ENCODE data around the gene DLGAP1. TPM values are rescaled to one million over a fixed set of nuclear protein-coding genes. Genes with fewer than 3 reads are reported as not detected.

The DLGAP1 gene
- total and polyA plus RNA-seq, 2 of the 4 experiments (the other 2 are of a cell fraction), result under 0.01 to 0.09 TPM

DNA sequence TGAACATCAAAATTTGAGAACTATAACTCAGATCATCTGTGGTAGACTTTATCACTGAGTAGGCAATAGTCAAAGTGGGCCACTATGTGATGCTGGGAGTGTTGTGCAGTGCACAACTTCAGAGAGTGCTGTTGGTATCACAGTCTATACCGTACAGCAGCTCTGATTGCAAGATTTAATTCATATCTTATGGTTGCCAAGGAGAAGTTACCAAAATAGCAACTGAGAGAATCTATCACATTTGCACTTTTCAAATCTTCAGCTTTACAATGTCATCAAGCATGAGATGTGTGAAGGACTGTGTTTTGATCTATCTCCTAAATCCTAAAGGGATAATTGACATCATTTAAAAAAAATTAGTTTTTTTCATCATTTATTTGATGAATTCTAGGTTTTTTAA, 216.1 kb downstream of the DLGAP1 start:
- Histone ChIP-seq H2BK120ac (ENCODE audit: low read depth, low read length) (no peak overlapping the region), H3K4me3 (ENCODE audit: insufficient read depth, low read depth, low read length) (no peak overlapping the region), H2BK20ac (ENCODE audit: low read depth, low read length) (no peak overlapping the region), H3K36me3 (ENCODE audit: control insufficient read depth, insufficient read depth, low read length) (no peaks in the 10 kb centered on the region), H2BK15ac (ENCODE audit: low read depth, low read length) (no peak overlapping the region), H4K8ac (ENCODE audit: low read depth in 2 of 2, low read length in 2 of 2) (no peak overlapping the region), H3K56ac (ENCODE audit: extremely low read depth, insufficient read depth, low read length) (no peak overlapping the region), H4K91ac (ENCODE audit: insufficient read depth, low read depth, low read length) (no peak overlapping the region), H4K5ac (ENCODE audit: low read depth, low read length) (no peak overlapping the region), H3K9me3 (ENCODE audit: control insufficient read depth, insufficient read depth, low read length) (peaks cover 5% of the 10 kb centered on the region; the same call in 1 of the 2 replicates), H3K4me1 (ENCODE audit: control insufficient read depth, insufficient read depth, low read length) (no peaks in the 10 kb centered on the region), H3K4me2 (ENCODE audit: low read depth, low read length) (no peak overlapping the region), H2AK9ac (replicated peaks; ENCODE audit: low read depth, low read length, poor library complexity) (no peak overlapping the region), H3K14ac (replicated peaks; ENCODE audit: low read depth, low read length) (no peak overlapping the region), H3K4ac (ENCODE audit: low read depth, low read length) (no peak overlapping the region), H3K79me1 (ENCODE audit: low read depth in 1 of 2, low read length in 2 of 2) (no peaks in the 10 kb centered on the region), H2BK5ac (ENCODE audit: low read depth, low read length, poor library complexity, severe bottlenecking) (no peak overlapping the region), H3K9ac (ENCODE audit: low read depth, low read length) (no peak overlapping the region), H4K20me1 (ENCODE audit: insufficient read depth, low read length) (no peaks in the 10 kb centered on the region), H2AFZ (replicated peaks; ENCODE audit: low read length, poor library complexity) (no peak overlapping the region), H3K23ac (ENCODE audit: low read depth, low read length) (no peak overlapping the region), H3K27me3 (ENCODE audit: control insufficient read depth, insufficient read depth, low read length) (no peaks in the 10 kb centered on the region), H3K18ac (ENCODE audit: low read depth, low read length) (no peak overlapping the region), H3K27ac (ENCODE audit: insufficient read depth, low read length) (no peak overlapping the region), H3K9me1 (ENCODE audit: insufficient read depth, low read length) (no peaks in the 10 kb centered on the region), H2AK5ac (ENCODE audit: low read depth, low read length) (no peak overlapping the region)
- intact Hi-C loops (cut with micrococcal nuclease) (no loop called here), dilution Hi-C loops (cut with HindIII; ENCODE audit: low sequenced_read_pairs, unreplicated experiment) (no loop called here), in situ Hi-C loops (cut with MboI; ENCODE audit: low sequenced_read_pairs) (no loop called here)
- WGBS, 2 experiments (ENCODE audit: extremely low coverage in 2 of 2, insufficient read length in 1 of 2), result no CpG with 5 or more reads among the region's 1 CpG
- ChIA-PET CTCF (interaction anchor here (0.6 kb wide), 1 partner anchor 959 kb away, joined by 3 read pairs; no protein-coding TSS in a partner anchor), POLR2A (ENCODE audit: unreplicated experiment) (no interaction called here)
- no TSS peak for BruUV-seq (replicated peaks)
- DNase-seq, result no peak
- TF ChIP-seq NFE2L2 (IDR thresholded peaks at IDR 0.05; ENCODE audit: low read depth, low read length) (no peak), RCOR1 (IDR thresholded peaks at IDR 0.05; ENCODE audit: insufficient replicate concordance, low read length) (no peak), CHD1 (IDR thresholded peaks at IDR 0.05; ENCODE audit: low read depth, low read length) (no peak), RFX5 (IDR thresholded peaks at IDR 0.05; ENCODE audit: low read depth, low read length) (no peak), USF2 (IDR thresholded peaks at IDR 0.05; ENCODE audit: low read depth, low read length) (no peak), RAD21 (IDR thresholded peaks at IDR 0.05; ENCODE audit: low read length) (no peak), CEBPB (IDR thresholded peaks at IDR 0.05; ENCODE audit: low read depth, low read length) (no peak), MAZ (IDR thresholded peaks at IDR 0.05; ENCODE audit: borderline replicate concordance, low read depth, low read length) (no peak), SMC3 (IDR thresholded peaks at IDR 0.05; ENCODE audit: low read depth, low read length) (no peak), MXI1 (IDR thresholded peaks at IDR 0.05; ENCODE audit: borderline replicate concordance, low read depth, low read length) (no peak), MAFK (IDR thresholded peaks at IDR 0.05; ENCODE audit: low read depth, low read length) (no peak)
- TF ChIP-seq, protein P1, sequence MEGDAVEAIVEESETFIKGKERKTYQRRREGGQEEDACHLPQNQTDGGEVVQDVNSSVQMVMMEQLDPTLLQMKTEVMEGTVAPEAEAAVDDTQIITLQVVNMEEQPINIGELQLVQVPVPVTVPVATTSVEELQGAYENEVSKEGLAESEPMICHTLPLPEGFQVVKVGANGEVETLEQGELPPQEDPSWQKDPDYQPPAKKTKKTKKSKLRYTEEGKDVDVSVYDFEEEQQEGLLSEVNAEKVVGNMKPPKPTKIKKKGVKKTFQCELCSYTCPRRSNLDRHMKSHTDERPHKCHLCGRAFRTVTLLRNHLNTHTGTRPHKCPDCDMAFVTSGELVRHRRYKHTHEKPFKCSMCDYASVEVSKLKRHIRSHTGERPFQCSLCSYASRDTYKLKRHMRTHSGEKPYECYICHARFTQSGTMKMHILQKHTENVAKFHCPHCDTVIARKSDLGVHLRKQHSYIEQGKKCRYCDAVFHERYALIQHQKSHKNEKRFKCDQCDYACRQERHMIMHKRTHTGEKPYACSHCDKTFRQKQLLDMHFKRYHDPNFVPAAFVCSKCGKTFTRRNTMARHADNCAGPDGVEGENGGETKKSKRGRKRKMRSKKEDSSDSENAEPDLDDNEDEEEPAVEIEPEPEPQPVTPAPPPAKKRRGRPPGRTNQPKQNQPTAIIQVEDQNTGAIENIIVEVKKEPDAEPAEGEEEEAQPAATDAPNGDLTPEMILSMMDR (conservative IDR thresholded peaks at IDR 0.05; ENCODE audit: low read depth, low read length), result no peak
- TF ChIP-seq, protein P2, sequence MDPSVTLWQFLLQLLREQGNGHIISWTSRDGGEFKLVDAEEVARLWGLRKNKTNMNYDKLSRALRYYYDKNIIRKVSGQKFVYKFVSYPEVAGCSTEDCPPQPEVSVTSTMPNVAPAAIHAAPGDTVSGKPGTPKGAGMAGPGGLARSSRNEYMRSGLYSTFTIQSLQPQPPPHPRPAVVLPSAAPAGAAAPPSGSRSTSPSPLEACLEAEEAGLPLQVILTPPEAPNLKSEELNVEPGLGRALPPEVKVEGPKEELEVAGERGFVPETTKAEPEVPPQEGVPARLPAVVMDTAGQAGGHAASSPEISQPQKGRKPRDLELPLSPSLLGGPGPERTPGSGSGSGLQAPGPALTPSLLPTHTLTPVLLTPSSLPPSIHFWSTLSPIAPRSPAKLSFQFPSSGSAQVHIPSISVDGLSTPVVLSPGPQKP (IDR thresholded peaks at IDR 0.05; ENCODE audit: borderline replicate concordance, low read depth, low read length), result no peak
- ATAC-seq (ENCODE audit: low read depth), result no peak
